Adrenal gland (tissue), 12 donors: ENCODE measurements around the gene NYAP1. TPM values are rescaled to one million over a fixed set of nuclear protein-coding genes. Genes with fewer than 3 reads are reported as not detected.
A peak's percentile ranks its signal among the peaks of the same experiment; 100 is the strongest.

ENCODE experiments used
- DNase-seq, 7 donors: peaks; one replicate each; pipeline ENCODE4 v3.0.0-alpha.2; 2019 to 2020
- H3K27ac ChIP-seq, 5 donors: fragments of 200-600 bp; sonication (generic) in 4 of 5; 1 replicate in 3 of 5; 2 replicates in 2 of 5; pipeline versions ENCODE4 v1.5.1 to v1.8.0; 2016 to 2020; ENCODE audit warnings: mild to moderate bottlenecking in 1 of 5
- H3K27me3 ChIP-seq: fragments of 200-600 bp; 2 replicates; pipeline ENCODE4 v1.8.0; 2021
- H3K36me3 ChIP-seq, 2 donors: fragments of 200-600 bp; replicated peaks in 1 of 2; 1 replicate in 1 of 2; 2 replicates in 1 of 2; pipeline versions ENCODE4 v1.5.1 to v1.8.0; 2018 to 2022
- H3K4me1 ChIP-seq, 2 donors: fragments of 200-600 bp; replicated peaks in 1 of 2; 1 replicate in 1 of 2; 2 replicates in 1 of 2; pipeline versions ENCODE4 v1.5.1 to v1.8.0; 2018 to 2021
- H3K4me3 ChIP-seq, 4 donors: fragments of 200-600 bp; sonication (generic) in 3 of 4; one replicate each; pipeline ENCODE4 v1.5.1; 2016 to 2018
- H3K9me3 ChIP-seq, 3 donors: fragments of 200-600 bp; sonication (generic) in 1 of 3; replicated peaks in 1 of 3; 1 replicate in 2 of 3; 2 replicates in 1 of 3; pipeline versions ENCODE4 v1.5.1 to v1.8.0; 2016 to 2021
- POLR2A ChIP-seq, 2 donors: fragments of 450-650 bp; IDR thresholded peaks; one replicate each; pipeline ENCODE4 v1.6.1; 2017; ENCODE audit warnings: antibody characterized with exemption in 2 of 2, mild to moderate bottlenecking in 2 of 2, moderate library complexity in 1 of 2
- WGBS, 4 donors: extraction: QIAGEN DNeasy Blood & Tissue Kit in 2 of 4; methylation state at CpG; one replicate each; pipeline versions ENCODE4 v1.1.5 to v1.1.7; 2013 to 2017; 5-methylcytosine and 5-hydroxymethylcytosine counted together
- intact Hi-C, 2 donors: fragments of 100-400 bp; cut with DNase I; formaldehyde crosslinking; loops; one replicate each; pipeline versions ENCODE4 v1.14.1 to v1.15.0; 2022 to 2023
- polyA plus RNA-seq, 3 donors: library from polyadenylated mRNA; stranded (reverse); fragments of 200-250 nt in 2 of 3; fragments of 350-450 nt in 1 of 3; fragmentation: Illumina TruSeq in 1 of 3; extraction: RNeasy Lipid Tissue Mini Kit (QIAGEN cat#74804) in 1 of 3; gene quantifications; one replicate each; pipeline ENCODE4 v1.2.3, GENCODE V29; 2013 to 2014
- total RNA-seq, 9 donors: library from RNA; depleted of rRNA in 4 of 9; stranded (reverse); fragments of >200 nt in 4 of 9; fragments of 120-200 nt in 1 of 9; fragmentation: NEBNext Ultra II Directional in 1 of 9; extraction: Animal tissue kit (Norgen Biotek cat#: 25700) in 1 of 9; gene quantifications; one replicate each; pipeline versions ENCODE4 v1.1.0 to v1.2.4, GENCODE V29; 2013 to 2023
- TF ChIP-seq, protein P1 (sequence below), 6 experiments: fragments of 450-650 bp in 4 of 6; fragments of 200-600 bp in 2 of 6; sonication (generic) in 1 of 6; IDR thresholded peaks; 1 replicate in 5 of 6; 2 replicates in 1 of 6; pipeline versions ENCODE4 v1.5.1 to v1.8.0; 2016 to 2021; ENCODE audit warnings: antibody characterized with exemption in 6 of 6, mild to moderate bottlenecking in 2 of 6, moderate library complexity in 1 of 6
- donor health status: healthy with polysubstance abuse.
- donor health status: Bipolar disorder and iron deficiency.
- donor health status: DM: yes; HTN: yes; CAD: no.
- donor health status: DM: no; HTN: no; CAD: no.
- donor health status: DM: no; HTN: no; CAD: no.
- donor health status: DM: yes; HTN: yes; CAD: no.

Gene NYAP1
- total and polyA plus RNA-seq, 12 donors, result 0.79 to 26.1 (median 3.2) TPM; not detected in 1

DNA sequence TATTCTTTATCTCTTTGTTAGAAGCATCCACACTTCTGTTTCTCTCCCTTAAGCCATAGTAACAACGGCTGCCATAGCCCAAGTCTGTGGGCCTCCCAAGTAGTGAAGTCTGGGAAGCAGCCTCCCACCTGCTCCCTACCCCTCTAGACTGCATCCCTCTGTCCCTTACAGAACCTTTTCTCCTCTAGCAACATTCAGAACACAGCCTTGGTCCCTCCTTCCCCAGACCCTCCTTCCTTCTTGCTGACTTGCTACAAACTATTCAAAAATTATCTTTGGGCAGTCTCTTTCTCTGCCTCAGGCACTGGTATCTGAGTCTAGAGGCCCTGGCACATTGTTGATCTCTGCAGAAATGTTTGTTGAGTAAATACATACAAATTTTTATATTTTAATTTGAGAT is 2.3 kb upstream of the NYAP1 start:
- WGBS, 4 donors, result 86 to 91% (median 88%) methylated on average over 1 of the region's 1 CpG
- peaks cover 27 to 31% of the 10 kb centered on the region in 2 donors for H3K4me1 ChIP-seq
- no peak overlapping the region for H3K27ac ChIP-seq
- no peaks in the 10 kb centered on the region for H3K27me3 ChIP-seq
- no peak for DNase-seq
- H3K9me3 ChIP-seq, result no peaks in the 10 kb centered on the region
- no peak overlapping the region for H3K4me3 ChIP-seq
- intact Hi-C loops, result no loop called here
- H3K36me3 ChIP-seq, result no peaks in the 10 kb centered on the region
- TF ChIP-seq POLR2A (IDR thresholded peaks at IDR 0.05), result no peak
- TF ChIP-seq, protein P1, sequence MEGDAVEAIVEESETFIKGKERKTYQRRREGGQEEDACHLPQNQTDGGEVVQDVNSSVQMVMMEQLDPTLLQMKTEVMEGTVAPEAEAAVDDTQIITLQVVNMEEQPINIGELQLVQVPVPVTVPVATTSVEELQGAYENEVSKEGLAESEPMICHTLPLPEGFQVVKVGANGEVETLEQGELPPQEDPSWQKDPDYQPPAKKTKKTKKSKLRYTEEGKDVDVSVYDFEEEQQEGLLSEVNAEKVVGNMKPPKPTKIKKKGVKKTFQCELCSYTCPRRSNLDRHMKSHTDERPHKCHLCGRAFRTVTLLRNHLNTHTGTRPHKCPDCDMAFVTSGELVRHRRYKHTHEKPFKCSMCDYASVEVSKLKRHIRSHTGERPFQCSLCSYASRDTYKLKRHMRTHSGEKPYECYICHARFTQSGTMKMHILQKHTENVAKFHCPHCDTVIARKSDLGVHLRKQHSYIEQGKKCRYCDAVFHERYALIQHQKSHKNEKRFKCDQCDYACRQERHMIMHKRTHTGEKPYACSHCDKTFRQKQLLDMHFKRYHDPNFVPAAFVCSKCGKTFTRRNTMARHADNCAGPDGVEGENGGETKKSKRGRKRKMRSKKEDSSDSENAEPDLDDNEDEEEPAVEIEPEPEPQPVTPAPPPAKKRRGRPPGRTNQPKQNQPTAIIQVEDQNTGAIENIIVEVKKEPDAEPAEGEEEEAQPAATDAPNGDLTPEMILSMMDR (IDR thresholded peaks at IDR 0.05), result no peak

DNA sequence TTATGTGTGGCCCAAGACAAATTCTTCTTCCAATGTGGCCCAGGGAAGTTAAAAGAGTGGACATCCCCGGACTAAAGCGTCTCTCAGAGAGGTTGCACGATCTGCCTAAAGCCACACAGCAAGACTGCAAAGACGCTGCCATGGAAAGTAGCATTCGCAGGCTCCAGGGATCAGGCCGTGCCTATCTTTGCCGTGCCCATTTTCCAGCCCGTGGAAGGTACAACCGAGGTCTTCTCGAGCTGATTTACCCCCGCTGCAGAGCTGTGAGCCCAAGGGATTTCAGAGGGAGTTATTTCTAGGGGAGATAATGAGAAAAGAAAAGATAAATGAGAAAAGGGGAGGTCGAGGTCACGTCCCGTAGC is 1.0 kb upstream of the NYAP1 start:
- no peaks in the 10 kb centered on the region for H3K9me3 ChIP-seq
- TF ChIP-seq POLR2A (IDR thresholded peaks at IDR 0.05), result no peak
- TF ChIP-seq, protein P1 (IDR thresholded peaks at IDR 0.05), result no peak
- H3K27ac ChIP-seq, result peak overlapping the region in 2 of 5 donors; percentile 47 to 86
- DNase-seq, result no peak
- no peaks in the 10 kb centered on the region for H3K36me3 ChIP-seq
- H3K4me1 ChIP-seq, result peaks cover 15 to 21% of the 10 kb centered on the region in 2 donors
- peak overlapping the region in 2 of 4 donors; percentile 38 to 91 for H3K4me3 ChIP-seq
- no peaks in the 10 kb centered on the region for H3K27me3 ChIP-seq
- 36 to 40% (median 38%) methylated on average over 13 to 14 of the region's 14 CpGs for WGBS, 4 donors
- intact Hi-C loops, result no loop called here

DNA sequence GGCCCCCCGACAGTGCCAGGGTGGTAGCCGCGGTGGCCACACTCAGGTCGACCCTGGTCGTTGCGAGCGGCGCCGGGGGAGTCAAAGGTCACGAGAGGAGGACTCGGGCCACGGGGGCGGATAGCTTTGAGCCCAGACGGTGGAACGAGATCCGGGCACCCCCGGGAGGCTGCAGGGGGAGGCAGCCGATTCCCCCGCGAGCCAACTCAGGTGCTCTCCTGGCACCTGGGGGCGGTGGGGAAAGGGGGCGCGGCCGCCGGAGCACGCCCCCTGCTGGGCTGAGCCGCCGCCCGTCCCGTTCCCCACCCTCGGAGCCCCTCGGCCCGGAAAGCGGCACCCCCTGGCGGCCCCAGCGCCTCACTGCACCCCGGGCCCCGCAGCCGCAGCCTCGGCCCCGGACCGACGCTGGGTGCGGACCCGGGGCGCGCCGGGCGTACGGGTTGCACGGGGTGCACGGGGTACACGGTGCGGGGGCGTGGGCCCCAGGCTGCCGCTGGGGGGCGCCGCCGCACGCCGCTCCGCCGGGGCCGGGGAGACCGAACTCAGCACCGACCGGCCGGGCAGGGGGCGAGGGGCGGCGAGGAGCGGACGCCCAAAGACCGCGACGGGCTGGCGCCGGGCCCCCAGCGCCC is 521 bp upstream of the NYAP1 start:
- Histone ChIP-seq H3K36me3 (no peaks in the 10 kb centered on the region), H3K27ac (peak overlapping the region in 3 of 5 donors; percentile 43 to 86 (median 47)), H3K4me1 (peaks cover 14 to 21% of the 10 kb centered on the region in 2 donors), H3K9me3 (no peaks in the 10 kb centered on the region), H3K4me3 (peak overlapping the region in 2 of 4 donors; percentile 38 to 91), H3K27me3 (no peaks in the 10 kb centered on the region)
- WGBS, 4 donors, result 0 to 1% (median 1%) methylated on average over 20 to 78 of the region's 79 CpGs; no CpG with 5 or more reads in 1 of the 4 donors
- intact Hi-C loops, result no loop called here
- TF ChIP-seq POLR2A (IDR thresholded peaks at IDR 0.05), result no peak
- TF ChIP-seq, protein P1 (IDR thresholded peaks at IDR 0.05), result peak; percentile 38 to 97 (median 80)
- DNase-seq, result peak in 5 of 7 donors; percentile 55 to 77 (median 71)

DNA sequence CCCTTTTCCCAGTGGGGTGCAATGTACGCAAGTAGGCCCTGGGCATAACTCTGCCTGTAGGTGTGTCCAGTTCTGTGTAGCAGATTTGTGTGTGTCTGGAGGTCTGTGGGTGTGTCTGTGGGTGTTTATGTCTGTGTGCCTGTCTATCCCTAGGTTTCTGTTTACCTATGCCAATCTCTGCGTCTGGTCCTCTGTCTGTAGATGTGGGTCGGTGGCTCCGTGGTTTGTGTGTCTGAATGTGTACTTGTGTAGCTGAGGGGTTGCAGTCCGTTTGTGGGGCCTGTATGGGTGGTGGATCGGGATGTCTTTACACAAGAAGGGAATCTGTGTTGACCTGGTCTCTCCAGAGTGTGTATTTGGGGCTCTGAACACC is 932 bp downstream of the NYAP1 start:
- H3K9me3 ChIP-seq, result no peaks in the 10 kb centered on the region
- no peak for DNase-seq
- no peak for TF ChIP-seq POLR2A (IDR thresholded peaks at IDR 0.05)
- TF ChIP-seq, protein P1 (IDR thresholded peaks at IDR 0.05), result no peak
- intact Hi-C loops, result no loop called here
- H3K36me3 ChIP-seq, result no peaks in the 10 kb centered on the region
- peak overlapping the region in 1 of 4 donors; percentile 91 for H3K4me3 ChIP-seq
- peak overlapping the region in 1 of 5 donors; percentile 66 for H3K27ac ChIP-seq
- 80 to 90% (median 88%) methylated on average over 5 to 6 of the region's 6 CpGs for WGBS, 4 donors
- peaks cover 9 to 21% of the 10 kb centered on the region in 2 donors for H3K4me1 ChIP-seq
- H3K27me3 ChIP-seq, result no peaks in the 10 kb centered on the region
